ENCODE results near the gene SEMA4B. TPM values are rescaled to one million over a fixed set of nuclear protein-coding genes. Genes with fewer than 3 reads are reported as not detected.

The SEMA4B gene
- total RNA-seq, 1 experiment from 2014 or later = 73.0 TPM

- CTCF ChIA-PET = interaction anchor here (1.3 to 2.0 kb wide), 2 partner anchors 17 to 54 kb away, joined by 3 to 8 read pairs; no protein-coding TSS in a partner anchor
- intact Hi-C loops (cut with micrococcal nuclease; ENCODE audit: unreplicated experiment) = no loop called here
- no peak for DNase-seq
- Mint-ChIP-seq H3K4me3 (ENCODE audit: low read depth, unreplicated experiment) (no peak overlapping the region), H3K27ac (ENCODE audit: unreplicated experiment) (peak overlapping the region; percentile 58), H3K36me3 (ENCODE audit: insufficient read depth, unreplicated experiment) (peaks cover 6% of the 10 kb centered on the region), H3K4me1 (ENCODE audit: low read depth, unreplicated experiment) (peaks cover 32% of the 10 kb centered on the region), H3K27me3 (ENCODE audit: unreplicated experiment) (no peaks in the 10 kb centered on the region), H3K9me3 (ENCODE audit: low read depth, unreplicated experiment) (no peaks in the 10 kb centered on the region)
- TF ChIP-seq CTCF (IDR thresholded peaks at IDR 0.05; ENCODE audit: unreplicated experiment) = no peak
- no TSS peak for BruUV-seq (replicated peaks)
Measured at GRCh38 chr15:90167121-90167520, 34.0 kb upstream of the SEMA4B start.

GRCh38 chr15:90171623-90172022 lies 29.5 kb upstream of the SEMA4B start:
- TF ChIP-seq CTCF (IDR thresholded peaks at IDR 0.05; ENCODE audit: unreplicated experiment) = no peak
- no peak overlapping the region for H3K27ac Mint-ChIP-seq (ENCODE audit: unreplicated experiment)
- H3K4me1 Mint-ChIP-seq (ENCODE audit: low read depth, unreplicated experiment) = peaks cover under 1% of the 10 kb centered on the region
- H3K27me3 Mint-ChIP-seq (ENCODE audit: unreplicated experiment) = no peaks in the 10 kb centered on the region
- no TSS peak for BruUV-seq (replicated peaks)
- H3K36me3 Mint-ChIP-seq (ENCODE audit: insufficient read depth, unreplicated experiment) = no peaks in the 10 kb centered on the region
- intact Hi-C loops (cut with micrococcal nuclease; ENCODE audit: unreplicated experiment) = no loop called here
- CTCF ChIA-PET = interaction anchor here (0.7 kb wide), 1 partner anchor 30 kb away, joined by 3 read pairs; the partner anchor contains the start of gene SEMA4B
- no peaks in the 10 kb centered on the region for H3K9me3 Mint-ChIP-seq (ENCODE audit: low read depth, unreplicated experiment)
- no peak for DNase-seq
- no peak overlapping the region for H3K4me3 Mint-ChIP-seq (ENCODE audit: low read depth, unreplicated experiment)

GRCh38 chr15:90173372-90173771 lies 27.8 kb upstream of the SEMA4B start:
- H3K4me3 Mint-ChIP-seq (ENCODE audit: low read depth, unreplicated experiment) = no peak overlapping the region
- intact Hi-C loops (cut with micrococcal nuclease; ENCODE audit: unreplicated experiment) = no loop called here
- no peaks in the 10 kb centered on the region for H3K36me3 Mint-ChIP-seq (ENCODE audit: insufficient read depth, unreplicated experiment)
- TF ChIP-seq CTCF (IDR thresholded peaks at IDR 0.05; ENCODE audit: unreplicated experiment) = no peak
- CTCF ChIA-PET = no interaction called here
- no peaks in the 10 kb centered on the region for H3K27me3 Mint-ChIP-seq (ENCODE audit: unreplicated experiment)
- no peaks in the 10 kb centered on the region for H3K9me3 Mint-ChIP-seq (ENCODE audit: low read depth, unreplicated experiment)
- no peak for DNase-seq
- no peak overlapping the region for H3K27ac Mint-ChIP-seq (ENCODE audit: unreplicated experiment)
- no TSS peak for BruUV-seq (replicated peaks)
- H3K4me1 Mint-ChIP-seq (ENCODE audit: low read depth, unreplicated experiment) = no peaks in the 10 kb centered on the region

- no peak overlapping the region for H3K4me3 Mint-ChIP-seq (ENCODE audit: low read depth, unreplicated experiment)
- no peaks in the 10 kb centered on the region for H3K27me3 Mint-ChIP-seq (ENCODE audit: unreplicated experiment)
Measured at GRCh38 chr15:90174140-90174875, 26.8 kb upstream of the SEMA4B start.

More at GRCh38 chr15:90174140-90174875, 26.8 kb upstream of the SEMA4B start:
- intact Hi-C loops (cut with micrococcal nuclease; ENCODE audit: unreplicated experiment) = no loop called here
- H3K4me1 Mint-ChIP-seq (ENCODE audit: low read depth, unreplicated experiment) = peaks cover 7% of the 10 kb centered on the region
- CTCF ChIA-PET = interaction anchor here (0.6 to 0.9 kb wide), 2 partner anchors 41 to 71 kb away, joined by 3 to 4 read pairs; no protein-coding TSS in a partner anchor
- H3K9me3 Mint-ChIP-seq (ENCODE audit: low read depth, unreplicated experiment) = no peaks in the 10 kb centered on the region
- DNase-seq = no peak
- TF ChIP-seq CTCF (IDR thresholded peaks at IDR 0.05; ENCODE audit: unreplicated experiment) = no peak
- BruUV-seq (replicated peaks) = no TSS peak
- H3K27ac Mint-ChIP-seq (ENCODE audit: unreplicated experiment) = no peak overlapping the region
- no peaks in the 10 kb centered on the region for H3K36me3 Mint-ChIP-seq (ENCODE audit: insufficient read depth, unreplicated experiment)
